ENCODE data around the gene RFX2.
"Not testable (repeated sequence)": the region's sequence is repeated elsewhere in the genome, so short reads cannot be mapped to it uniquely, and the experiment has no call there.

The RFX2 gene

GRCh38 chr19:6012426-6013170, 97.7 kb downstream of the RFX2 start:
- DNase-seq (ENCODE audit: low read depth): no peak

GRCh38 chr19:6011794-6012193, 98.5 kb downstream of the RFX2 start:
- DNase-seq (ENCODE audit: low read depth): no peak

DNA sequence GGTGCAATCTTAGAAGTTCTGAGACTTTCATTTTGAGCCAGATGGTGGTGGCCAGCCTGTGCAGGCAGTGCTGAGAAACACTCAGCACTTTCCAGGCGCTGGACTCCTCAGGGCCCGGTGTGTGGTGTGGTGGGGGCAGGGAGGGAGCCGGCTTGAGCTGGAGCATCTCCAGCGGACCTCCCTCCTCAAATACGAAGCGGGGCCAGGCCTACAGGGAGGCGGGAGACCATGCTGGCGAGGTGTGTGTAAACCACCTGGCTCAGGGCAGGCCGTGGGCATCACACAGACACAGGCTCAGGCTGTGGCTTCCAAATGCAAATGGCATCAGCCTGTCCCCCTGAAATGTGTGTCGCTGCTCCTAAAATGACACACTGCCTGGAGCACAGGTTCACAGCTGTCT, 99.1 kb downstream of the RFX2 start:
- DNase-seq (ENCODE audit: low read depth): no peak

DNA sequence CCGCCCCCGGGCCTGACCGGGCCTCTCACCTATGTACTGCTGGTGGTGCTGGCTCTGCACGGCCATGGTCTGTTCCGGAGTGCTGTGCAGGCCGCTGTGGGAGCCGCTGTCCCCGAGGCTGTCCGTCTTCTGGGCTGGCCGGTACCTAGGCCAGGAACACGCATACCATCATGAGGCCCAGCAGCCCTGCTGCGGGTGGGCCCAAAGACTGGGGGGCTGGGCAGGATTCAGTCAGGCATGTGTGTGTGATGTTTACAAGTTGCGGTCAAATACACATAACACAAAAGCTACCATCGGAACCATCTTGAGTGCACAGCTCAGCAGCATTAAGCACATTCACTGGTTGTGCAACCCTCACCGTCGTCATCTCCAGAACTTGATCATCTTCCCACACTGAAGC, 100.2 kb downstream of the RFX2 start:
- no peak for DNase-seq (ENCODE audit: low read depth)

- DNase-seq (ENCODE audit: low read depth): no peak
Observed at GRCh38 chr19:6007866-6008265, 102.4 kb downstream of the RFX2 start.

DNA sequence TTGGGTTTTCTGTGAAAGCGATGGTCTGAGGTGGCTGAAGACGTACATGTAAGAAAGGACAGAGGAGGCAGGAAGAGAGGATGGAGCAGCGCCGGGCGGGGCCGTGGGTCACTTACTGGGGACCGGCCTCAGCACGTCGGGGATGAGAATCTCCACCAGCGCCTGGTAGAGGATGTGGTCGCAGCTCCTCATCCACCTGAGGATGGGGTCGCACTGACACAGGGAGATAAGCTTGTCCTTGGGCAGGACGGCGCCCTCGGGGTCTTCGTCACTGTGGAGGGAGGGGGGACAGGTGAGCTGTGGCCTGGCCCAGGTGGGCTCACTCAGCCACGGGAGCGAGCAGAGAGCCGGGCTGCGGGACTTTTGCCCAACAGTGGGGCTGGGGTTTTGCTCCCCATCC, 103.4 kb downstream of the RFX2 start:
- no peak for DNase-seq (ENCODE audit: low read depth)

GRCh38 chr19:6006070-6006446, 104.2 kb downstream of the RFX2 start:
- not testable (repeated sequence) for DNase-seq (ENCODE audit: low read depth)

DNA sequence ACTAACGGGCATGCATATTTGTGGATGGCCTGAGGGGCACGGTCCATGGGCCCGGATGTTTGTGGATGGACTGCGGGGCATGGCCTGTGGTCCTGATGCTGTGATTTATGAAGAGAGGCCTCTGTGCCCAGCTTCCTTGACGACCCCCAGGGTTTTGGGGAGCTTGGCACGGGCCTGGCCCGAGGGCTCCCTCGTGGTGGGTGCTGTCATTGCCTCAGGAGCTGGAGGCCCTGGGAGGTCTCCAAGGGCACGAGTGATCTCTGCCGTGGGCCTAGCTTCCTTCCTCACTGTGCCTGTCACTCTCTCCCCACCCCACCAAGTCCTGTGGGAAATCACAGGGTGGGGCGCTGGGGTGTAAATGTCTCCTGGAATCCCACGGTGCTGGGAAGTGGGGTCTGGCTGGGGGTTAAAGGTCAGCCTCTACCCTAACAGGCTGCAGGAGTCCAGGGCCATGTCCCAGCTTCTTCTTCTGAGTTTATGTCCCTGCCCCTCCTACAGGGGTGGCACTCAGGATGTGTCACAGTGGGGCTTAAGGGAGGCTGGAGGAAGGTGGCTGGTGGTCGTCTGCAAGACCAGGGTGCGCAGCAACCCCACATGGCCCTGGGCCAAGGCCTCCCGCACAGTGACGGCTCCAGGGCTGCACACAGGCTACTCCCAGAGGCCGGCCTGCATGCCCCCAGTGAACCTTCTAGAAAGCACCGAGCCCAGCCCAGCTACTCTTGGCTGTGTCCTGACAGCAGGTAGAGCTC, 104.8 kb downstream of the RFX2 start:
- no peak for DNase-seq (ENCODE audit: low read depth)

GRCh38 chr19:6003976-6004375, 106.3 kb downstream of the RFX2 start:
- DNase-seq (ENCODE audit: low read depth): no peak

- DNase-seq (ENCODE audit: low read depth): no peak
Observed at GRCh38 chr19:6002591-6002990, 107.7 kb downstream of the RFX2 start.

GRCh38 chr19:6000228-6000847, 110.0 kb downstream of the RFX2 start:
- DNase-seq (ENCODE audit: low read depth): no peak

- DNase-seq (ENCODE audit: low read depth): no peak
Observed at GRCh38 chr19:5999693-6000092, 110.6 kb downstream of the RFX2 start.

DNA sequence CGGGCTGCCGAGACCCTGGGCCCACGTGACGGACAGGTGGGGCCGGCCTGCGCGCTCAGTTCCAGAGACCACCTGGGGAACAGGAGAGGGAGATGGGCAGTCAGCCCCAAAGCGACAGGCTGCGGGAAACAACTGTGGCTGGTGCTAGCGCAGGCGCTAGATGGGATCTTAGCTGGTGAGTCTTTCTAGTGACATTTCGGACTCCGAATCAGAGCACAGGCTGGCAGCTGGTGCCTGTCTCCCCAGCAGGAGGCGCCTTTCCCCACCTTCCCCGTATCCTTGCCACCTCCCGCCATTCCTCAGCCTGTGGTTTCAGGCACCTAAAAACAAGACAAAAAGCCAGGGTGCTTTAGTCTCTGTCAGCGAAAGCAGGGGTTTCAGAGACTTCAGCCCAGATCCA, 112.9 kb downstream of the RFX2 start:
- DNase-seq (ENCODE audit: low read depth): no peak

- no peak for DNase-seq (ENCODE audit: low read depth)
Observed at GRCh38 chr19:5996623-5997320, 113.5 kb downstream of the RFX2 start.

DNA sequence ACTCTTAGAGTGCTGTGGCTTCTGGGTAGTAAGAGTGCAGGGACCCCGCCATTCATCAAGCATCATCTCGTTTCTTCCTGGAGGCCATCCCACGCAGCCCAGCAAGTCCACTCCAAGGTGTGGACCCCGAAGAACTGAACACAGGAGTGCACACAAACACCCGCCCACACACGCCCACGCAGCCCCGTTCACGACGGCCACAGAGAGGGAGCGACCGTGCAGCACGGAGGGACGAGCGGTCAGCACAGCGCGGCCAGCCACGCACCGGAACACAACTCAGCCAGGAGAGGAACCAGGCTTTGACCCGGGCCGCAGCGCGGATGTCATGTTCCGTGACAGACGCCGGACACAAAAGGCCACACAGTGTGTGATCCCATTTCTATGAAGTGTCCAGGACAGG, 114.2 kb downstream of the RFX2 start:
- no peak for DNase-seq (ENCODE audit: low read depth)

GRCh38 chr19:5995606-5996005, 114.7 kb downstream of the RFX2 start:
- DNase-seq (ENCODE audit: low read depth): no peak

DNA sequence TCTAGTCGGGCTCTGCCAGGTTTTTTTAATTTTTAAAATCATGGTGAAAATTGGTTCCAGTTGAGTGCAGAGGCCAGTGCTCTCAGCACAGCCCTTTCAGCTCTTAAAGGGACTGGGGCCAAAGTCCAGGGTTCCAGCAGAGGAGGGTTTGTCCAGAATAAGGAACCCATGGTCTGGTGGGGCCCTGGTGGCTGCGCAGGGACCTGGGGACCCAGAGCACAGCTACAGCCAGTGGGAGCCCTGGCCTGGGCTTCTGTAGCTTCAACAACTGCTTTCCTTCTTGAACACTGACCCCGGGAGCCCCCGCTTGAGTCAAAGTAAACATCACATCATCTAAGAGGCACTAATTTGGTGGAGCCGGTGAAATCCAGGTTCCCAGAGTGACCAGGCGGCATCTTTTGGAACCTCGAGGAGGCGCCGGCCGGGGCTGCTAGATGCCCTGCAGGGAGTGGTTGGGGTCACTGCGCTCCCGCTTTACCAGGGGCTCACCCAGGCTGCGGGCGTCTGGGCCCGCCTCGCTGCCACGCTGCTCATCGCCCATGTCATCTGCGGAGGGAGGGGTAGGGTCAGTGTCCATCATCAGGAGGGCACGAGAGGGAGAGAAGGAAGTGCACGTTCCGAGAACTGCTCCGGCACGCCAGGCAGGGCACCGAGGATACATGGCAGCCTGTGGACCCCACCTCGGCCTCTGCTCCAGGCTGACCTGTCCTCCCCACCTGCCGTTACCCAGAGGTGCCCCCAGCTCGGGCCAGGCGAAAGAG, 115.7 kb downstream of the RFX2 start:
- no peak for DNase-seq (ENCODE audit: low read depth)

DNA sequence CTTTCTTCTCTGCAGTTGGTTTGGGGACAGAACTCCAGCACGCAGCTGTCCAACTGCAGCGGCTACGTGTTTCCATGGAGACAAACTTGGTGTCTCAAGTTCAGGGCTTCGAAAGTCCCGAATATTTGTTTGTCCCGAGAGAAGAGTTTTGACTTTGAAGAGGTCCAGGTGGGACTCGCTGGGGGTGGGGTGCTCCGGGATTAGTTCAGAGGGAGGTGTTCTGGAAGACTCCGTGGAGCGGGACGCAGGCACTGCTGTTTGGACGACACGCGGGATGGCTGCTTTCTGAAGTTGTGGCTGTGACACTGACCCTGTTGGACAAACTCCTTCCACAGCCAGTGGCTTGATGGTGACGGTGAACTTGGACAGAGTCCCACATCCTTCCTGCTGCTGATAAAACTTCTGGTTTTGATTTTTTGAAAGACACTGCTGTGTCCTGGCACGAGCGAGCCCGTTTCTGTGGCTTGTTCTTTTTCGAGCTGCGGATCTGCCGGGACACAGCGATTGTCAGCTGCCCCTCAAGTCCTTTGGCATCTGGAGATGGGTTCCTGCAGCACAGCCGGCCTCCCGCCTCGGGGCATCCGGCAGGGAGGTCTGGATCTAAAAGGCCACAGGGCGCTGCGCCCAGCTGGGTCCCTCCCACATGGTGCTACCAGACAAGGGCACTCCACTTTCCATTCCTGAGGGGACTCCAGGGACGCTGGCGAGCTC, 116.5 kb downstream of the RFX2 start:
- no peak for DNase-seq (ENCODE audit: low read depth)

- no peak for DNase-seq (ENCODE audit: low read depth)
Observed at GRCh38 chr19:5993201-5993600, 117.1 kb downstream of the RFX2 start.

DNA sequence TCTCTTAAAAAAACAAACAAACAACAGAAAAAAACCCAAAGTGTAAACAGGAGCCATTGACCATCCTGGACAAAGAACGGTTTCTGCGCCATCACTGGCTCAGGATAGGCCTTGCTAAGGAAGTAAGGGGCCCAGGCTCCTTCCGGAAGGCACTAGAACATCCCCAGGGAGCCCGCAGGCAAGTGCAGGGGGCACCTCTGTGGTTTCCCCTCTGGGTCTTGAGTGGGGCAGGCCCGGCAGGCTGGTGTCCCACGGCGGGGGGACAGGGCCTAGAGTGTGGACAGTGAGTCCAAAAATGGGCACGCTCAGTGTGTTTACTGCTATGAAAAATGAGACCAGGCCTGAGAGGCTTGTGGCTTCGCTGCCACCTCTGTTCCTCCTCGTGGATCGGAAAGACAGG, 117.5 kb downstream of the RFX2 start:
- no peak for DNase-seq (ENCODE audit: low read depth)

- DNase-seq (ENCODE audit: low read depth): no peak
Observed at GRCh38 chr19:5991244-5991838, 119.0 kb downstream of the RFX2 start.

Data from stimulated activated CD8-positive, alpha-beta memory T cell treated with anti-CD3 and anti-CD28 coated beads, Interleukin-12 subunit alpha, Interleukin-12 subunit beta, amount 100 ng/mL, for 1 hour (primary cell).